Inflammatory macrophage treated with lipopolysaccharide for 4 hours (primary cell): ENCODE data around the gene EEFSEC.

Source experiments
- DNase-seq: peaks from one replicate; pipeline ENCODE4 v3.0.0-alpha.2; 2020

EEFSEC gene

DNA sequence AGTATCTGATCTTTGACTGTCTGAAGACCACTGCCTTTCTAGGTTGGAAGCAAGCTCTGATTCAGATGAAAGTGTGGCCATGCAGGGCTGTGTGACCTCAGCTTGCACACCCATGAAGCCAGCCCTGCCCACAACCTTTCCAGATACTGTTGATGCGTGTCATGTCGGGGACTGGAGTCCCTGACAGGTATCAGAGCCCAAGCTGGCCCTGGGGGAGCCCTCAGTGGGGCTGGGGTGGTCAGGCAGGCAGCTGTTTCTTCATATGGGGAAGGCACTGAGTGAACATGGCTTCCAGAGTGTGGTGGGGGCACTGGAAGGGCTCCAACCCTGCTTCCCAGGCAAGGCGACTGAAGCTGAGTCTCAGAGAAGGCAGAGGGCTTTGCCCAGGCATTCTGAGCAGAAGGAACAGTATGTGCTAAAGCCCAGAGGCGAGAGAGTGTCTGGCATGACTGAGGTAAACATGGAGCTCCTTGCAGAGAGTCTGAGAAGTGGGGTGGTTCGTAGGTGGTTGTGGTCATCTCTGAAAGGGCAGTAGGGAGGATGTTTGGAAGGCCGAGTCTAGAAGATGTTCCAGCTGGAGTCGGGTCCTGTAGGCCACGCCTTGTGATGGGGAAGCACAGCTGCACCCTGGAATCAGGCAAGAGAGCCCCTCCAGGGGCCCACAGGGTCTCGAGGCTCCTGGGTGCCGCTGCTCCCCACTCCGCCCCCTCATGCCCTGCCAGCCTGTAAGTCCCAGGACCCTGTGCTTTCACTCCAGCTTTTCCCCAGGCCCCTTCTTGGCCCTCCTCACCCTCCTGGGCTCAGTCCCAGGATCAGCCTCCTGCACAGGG lies 122.2 kb downstream of the EEFSEC start:
- DNase-seq, result no peak

DNA sequence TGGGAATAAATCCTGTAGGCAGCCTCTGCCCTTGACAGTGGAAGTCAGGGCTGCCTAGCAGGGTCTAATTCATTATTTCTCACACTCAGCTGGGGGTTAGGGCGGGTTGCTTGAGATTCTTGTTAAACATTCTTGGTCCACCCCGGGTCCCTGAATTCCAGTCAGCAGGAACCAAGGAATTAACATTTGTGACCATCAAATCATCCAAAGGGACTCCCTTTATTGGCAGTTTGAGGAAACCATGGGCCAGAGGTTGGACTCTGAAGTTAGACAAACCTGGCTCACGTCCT lies 122.8 kb downstream of the EEFSEC start:
- DNase-seq, result no peak

DNA sequence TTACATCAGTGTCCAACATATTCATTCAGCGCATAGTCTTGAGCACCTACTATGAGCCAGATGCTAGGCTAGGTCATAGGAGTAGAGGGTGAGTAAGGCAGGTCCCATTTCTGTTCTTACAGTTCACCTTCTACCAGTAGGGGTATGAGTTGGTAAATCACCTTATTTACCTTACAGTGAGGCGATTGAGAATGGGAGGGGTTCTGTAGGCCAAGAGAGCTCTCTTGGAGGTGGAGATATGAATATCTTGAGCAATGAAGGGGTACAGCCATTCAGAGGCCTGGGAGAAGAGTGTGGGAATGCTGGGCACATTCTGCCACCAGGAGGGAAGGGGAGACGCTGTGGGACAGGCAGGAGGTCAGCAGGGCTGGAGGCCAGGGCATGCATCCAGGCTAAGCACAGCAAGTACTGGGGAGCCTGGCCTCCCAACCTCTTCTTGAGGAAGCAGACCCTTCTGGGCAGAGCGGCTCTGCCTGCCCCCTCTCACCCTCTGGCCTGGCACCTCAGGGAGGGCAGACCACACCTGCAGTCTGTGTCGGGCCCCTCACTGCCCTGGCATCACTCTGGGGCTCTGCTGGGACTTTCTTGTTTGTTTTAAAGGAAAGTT lies 123.4 kb downstream of the EEFSEC start:
- DNase-seq, result no peak

DNA sequence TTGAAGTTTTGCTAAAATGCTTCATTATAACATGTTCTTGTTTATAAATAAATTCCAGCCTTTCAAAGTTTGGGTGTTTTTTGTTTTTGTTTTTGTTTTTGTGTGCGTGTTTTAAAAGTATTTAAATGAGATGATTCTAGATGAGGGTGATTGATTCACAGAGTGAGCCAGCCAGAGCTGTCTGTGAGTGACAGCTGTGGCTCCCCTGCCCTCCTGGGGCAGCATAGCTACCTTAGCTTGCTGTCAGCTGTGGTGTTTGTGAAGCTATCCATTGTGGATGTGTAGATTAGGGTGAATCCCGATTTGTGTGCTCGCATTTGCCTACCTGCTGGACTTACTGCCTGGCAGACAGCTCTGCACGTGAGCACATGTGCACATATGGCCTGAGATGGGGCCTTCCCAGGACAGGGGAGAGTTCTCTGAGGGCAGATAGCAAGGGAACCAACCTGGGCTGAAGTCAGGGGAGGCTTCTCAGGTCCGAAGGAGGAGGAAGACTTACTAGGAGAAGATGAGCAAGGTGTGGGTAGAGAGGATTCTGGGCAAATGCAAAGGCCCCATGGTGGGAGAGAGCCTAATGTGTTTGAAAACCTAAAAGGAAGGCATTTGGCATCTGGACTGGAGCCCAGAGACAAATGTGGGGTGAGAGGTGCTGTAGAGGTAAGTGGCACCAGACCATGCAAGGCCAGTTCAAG lies 124.2 kb downstream of the EEFSEC start:
- no peak for DNase-seq

DNA sequence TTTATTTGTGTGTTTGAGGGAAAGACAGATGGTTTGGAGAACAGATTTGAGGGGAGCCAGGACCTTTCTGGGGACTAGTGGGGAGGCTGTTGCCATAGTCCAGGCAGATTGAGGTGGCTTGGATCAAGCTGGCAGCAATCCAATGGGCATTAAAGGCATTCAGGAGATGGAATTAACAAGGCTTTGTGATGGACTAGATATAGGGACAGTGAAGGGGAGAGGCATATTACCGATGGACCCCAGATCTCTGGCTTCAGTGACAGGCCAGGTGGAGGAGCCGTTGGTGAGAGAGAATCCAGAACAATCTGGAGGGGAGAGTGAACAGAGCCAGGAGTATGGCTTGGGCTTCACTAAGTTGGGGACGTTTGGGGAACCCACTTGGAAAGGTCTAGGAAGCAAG lies 124.8 kb downstream of the EEFSEC start:
- DNase-seq, result no peak

DNA sequence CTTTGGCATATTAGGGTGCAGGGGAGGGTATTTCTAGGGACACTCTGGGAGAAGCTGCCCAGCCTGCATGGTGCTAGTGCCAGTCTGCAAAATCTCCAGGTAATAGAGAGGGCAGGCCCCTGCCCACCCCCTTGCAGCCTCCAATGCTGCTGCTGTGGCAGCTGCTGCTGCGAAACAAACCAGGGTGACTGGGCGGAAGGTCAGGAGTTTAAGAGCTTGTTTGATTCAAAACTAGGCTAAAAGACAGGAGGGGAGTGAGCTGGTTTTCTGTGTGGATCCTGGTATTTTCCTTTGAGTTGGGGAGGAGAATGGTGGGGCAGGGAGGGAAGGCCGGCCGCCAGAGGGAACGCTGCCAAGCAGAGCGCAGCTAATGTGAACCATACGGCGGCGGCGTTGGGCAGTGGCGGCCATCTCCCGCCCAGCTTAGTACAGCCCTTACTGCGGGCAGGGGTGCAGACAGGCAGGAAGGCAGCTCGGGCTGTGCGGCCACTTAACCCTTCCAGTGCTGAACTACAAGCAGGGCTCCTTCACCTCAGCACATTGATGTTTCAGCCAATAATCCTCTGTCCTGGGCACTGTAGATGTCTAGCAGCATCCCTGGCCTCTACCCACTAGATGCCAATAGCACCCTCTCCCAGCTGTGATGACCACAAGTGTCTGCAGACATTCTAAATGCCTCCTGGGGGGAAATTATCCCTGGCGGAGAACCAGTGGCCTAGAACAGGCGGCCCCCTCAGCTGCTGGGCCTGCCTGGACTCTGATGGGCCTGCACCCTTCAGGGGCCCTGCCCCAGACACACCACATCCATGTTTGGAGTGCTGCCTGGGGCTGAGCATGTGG lies 125.7 kb downstream of the EEFSEC start:
- DNase-seq, result no peak

DNA sequence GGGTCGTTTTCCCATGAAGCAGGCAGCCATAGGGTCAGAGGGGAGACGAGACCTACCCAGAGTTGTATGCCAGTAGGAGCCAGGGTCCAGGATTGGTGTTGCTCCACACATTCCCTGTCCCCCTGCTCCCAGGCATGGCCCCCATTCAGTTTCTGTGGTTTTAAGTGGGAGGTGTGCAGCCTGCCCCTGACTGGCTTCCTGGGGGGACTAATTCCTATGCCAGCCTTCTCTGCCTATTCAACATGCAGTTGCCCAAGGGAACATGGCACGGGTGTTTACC lies 126.3 kb downstream of the EEFSEC start:
- DNase-seq, result no peak

DNA sequence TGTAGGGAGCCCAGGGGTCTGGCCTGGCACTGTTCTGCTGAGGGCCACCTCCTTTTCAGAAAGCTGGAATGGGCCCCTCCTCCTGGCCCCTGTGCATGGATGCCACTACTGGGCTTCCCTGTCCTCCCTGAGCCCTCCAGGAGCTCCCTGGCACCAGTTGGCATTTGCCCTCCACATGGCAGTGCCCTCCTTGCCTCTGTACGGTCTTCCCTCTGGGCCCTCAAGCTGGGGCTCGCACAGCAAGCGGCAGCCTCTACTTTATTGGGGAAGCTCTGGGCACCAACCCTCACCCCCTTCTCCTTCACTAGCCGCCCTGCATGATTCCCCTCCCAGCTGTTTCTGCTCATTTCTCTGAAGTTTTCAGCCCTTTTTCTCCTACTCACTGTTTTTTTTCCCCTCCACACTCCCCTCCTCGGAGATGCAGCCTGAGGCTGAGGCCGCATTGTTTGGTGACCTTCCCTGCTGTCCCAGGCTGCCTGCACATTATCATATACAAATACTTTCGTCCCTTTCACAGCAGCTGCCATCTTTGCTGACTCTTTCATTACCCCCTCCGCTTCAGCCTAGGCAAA lies 127.3 kb downstream of the EEFSEC start:
- no peak for DNase-seq

DNA sequence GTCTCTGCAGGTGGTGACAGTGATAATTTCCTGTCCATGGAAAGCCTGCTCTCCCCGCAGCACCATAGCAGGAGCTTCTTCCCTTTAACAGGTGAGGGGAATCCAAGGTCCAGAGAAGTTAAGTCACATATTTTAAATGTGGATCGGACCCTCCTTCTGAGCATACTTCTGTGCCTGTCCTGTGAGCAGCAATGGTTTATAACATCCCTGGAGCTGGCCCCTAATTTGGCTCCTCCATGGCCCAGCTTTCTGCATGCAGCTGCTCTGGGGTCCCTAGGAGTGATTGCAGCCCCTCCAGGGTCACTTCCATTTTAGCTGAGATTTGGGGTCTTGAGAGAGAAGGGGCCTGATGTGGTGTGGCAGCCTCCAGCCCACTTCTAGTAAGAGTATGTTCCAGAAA lies 127.8 kb downstream of the EEFSEC start:
- no peak for DNase-seq

DNA sequence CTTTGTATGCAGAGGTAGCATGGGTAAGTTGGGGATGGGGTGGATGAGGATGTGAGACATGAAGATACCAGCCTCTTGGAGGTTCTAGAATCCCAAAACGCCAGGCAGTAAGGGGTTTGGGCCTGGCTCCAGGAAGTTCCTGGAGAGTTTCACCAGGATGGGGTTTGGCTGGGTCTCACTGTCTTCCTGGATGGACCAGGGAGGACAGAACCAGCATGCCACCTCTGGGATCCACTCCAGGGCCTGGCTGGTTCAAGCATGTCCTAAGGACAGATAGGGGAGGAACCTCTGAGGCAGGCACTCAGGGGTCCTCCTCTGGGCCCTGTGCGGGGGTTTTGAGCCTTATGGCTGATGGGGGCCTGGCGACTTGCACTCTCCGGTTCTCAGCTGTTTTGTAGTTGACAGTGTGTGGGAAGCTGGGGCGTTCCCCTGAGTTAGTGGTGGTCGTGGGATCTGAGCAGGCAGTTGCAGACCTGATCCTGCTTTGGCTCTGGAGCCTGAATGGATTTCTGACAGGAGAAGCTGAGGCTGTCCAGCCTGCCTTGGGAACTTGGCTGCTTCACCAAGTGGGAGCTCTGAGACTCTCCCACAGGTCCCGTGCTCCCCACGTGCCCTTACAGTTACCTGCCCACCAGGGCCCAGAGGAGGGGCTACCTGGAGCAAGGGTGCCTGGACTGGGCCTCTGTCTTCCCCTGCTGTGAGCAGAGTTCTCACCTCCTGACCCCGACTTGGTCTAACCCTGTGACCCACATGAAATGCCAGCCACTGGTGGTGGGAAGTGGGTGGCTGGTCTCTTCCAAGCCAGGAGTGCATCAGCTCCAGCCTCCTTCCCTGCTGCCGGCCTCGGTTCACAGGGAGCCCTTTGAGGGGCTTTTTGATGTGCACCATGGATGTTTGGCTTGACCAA lies 128.4 kb downstream of the EEFSEC start:
- DNase-seq, result no peak

DNA sequence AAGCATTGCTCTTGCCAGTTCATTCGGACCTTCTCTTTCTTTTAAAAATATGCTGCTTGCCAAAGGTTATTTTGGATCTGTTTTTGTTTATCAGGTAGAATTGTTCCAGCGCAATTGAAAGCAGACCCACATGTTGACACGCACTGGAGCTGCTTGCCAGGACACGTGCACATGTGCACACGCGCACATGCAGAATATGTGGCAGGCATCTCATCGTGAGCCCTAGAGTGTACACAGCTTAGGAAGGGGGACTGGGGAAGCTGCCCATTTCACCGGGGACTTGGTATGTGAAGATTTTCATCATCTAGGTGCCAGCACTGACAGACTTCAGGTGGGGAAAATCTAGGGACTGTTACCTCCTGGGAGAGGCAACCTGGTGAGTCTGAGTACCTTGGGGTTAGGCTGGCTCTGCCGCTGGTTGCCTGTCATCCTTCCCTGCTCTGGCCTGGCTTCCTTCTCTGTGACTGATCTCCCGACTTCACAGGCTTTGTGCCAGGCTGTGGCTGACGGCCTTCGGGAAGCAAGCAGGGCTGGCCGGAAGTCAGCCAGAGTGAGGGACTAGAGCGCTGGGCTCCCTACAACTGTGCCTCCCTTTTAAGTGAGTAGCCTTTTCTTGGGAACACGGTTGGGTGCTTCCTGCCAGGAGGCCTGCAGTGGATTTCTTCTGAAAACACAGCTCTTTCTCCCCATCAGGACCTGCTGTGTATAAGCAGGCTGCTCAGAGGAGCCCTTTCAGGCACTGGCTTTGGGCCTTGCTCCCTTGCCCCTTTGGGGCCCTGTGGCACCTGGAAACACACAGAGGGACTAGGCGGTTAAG lies 129.3 kb downstream of the EEFSEC start:
- no peak for DNase-seq

DNA sequence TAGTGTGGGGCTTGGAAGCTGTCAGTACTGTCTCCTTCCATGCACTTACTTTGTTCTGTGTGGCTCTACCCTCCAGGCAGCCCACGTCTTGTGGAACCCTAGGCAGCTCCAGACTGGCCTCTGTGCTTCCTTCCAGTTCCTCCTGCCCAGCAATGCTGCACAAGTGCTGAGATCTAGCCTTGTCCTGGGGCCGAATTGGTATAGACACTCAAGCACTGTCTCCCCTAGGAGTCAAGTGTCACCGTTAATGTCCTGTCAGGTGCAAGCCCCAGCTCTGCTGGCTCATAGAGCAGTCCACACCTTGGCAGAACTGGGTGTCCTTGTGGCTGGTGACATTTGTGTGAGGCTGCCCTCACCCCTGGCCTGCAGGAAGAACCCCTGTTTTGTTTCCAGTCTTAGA lies 130.1 kb downstream of the EEFSEC start:
- no peak for DNase-seq

DNA sequence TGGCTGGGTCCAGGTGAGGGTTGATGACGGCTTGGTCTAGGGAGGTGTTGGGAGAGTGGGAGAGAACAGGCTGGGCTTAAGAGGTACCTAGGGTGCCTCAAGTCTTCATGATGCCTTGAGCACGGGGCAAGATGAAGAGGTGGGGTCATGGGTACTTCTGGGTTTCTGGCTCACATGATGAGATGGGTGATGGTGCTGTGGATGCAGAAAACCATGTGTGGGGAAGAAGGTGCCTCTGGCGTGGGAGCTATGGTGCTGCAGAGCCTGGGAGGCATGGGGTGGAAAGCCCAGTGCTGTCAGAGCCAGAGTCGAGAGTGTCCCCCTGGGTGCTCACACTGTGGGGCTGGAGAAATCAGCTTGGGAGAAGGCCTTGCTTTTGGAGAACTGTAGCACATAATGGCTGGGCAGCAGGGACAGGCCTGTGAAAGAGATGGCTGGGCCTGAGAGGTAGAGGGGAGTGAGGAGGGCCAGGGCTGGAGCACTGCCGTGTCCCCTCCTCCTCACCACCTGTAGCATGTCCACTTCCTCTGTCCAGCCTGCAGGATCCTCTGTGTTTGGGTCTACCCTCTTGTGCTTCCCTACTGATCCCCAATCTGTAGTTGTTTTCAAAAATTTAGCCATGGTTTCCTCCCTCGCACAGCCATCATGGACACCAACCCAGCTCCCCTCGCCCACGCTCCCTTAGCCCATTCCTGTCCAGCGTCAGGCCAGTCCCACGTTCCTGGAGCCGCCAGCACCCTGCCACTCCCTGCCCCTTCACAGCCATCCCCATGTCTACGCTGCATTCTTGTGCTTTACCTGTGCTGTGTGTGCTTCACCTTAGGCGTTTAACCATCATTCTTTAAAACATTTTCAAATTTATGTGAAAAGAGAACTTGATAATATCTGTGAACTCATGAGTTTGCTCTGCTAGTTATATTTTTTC lies 132.0 kb downstream of the EEFSEC start:
- no peak for DNase-seq

DNA sequence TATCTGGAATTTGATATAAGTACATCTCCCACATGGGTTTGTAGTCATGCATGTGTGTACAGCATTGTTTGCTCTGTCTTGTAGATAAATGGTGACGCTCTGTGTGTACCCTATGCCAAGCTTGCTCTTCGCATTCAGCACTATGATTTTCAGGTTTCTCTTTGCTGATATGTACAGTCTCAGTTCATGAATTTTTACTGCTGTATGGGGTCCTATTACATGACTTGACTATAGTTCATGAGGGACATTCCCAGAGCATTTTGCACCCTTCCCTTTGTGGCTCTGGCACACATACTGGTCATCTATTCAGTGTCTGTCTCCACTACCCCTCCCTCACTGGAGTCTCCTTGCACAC lies 132.7 kb downstream of the EEFSEC start:
- DNase-seq, result no peak

DNA sequence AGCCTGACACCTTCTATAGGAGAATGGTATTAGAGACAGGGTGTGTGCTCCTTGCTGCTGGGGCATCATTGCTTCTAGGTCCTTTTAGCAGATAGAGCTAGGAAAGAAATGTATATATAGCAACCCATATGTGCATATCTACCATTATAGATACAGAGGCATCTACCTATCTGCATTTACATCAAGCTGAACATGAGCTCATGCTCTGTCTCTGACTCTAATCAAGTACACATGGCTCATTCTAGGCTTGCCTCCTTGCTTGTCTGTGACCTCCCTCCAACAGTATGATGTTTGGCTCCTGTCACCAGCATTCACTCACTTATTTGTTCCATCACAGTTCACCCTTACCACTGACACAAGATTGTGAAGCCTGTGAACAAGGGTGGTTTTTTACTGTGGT lies 133.4 kb downstream of the EEFSEC start:
- no peak for DNase-seq

DNA sequence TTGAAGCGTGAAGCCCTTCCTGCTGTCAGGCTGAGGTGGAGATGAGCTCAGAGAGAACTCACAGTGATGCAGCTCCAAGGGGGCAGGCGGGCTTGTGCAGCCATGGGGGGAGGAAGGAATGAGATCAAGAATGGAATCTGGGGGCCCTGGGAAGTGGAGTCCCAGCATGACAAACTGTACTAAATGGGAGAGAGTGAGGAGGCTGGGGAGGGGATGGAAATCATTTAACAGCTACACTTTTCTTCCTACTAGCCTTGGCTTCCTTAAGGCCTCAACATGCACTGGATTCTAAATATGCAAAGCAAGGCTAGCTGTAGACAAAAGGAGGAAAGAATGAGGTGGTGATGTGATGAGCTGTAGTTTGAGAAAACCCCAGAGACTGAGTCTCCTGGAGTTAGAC lies 133.9 kb downstream of the EEFSEC start:
- no peak for DNase-seq

DNA sequence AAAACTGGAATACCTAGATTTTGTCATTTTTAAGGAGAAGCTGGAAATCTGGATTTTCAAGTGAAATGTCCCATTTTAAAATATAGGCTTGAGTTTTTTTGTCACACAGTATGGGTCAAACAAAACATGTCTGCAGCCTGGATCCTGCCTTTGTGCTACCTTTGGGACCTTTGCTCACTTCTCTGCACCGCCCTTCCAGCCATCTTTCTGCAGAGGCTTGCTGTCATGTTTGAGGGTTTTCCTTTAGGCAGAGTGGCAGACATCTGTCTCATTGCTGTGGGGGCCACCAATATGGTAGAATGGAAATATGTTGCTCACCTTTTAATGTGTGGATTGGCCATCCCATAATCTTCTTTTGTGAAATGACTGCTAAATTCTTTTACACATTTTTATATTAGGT lies 136.3 kb downstream of the EEFSEC start:
- DNase-seq, result no peak

DNA sequence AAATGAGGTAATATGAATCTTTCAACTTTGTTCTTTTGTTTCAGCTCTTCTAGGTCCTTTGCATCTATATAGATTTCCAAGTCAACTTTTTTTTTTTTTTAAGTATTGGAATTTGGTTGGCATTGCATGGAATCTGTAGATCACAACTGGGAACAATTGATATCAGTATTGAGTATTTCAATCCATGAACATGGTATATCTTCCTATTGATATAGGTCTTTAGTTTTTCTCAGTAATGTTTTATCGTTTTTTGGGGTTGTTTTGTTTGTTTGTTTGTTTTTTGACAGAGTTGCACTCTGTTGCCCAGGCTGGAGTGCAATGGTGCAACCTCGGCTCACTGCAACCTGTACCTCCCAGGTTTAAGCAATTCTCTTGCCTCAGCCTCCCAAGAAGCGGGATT lies 137.2 kb downstream of the EEFSEC start:
- no peak for DNase-seq

DNA sequence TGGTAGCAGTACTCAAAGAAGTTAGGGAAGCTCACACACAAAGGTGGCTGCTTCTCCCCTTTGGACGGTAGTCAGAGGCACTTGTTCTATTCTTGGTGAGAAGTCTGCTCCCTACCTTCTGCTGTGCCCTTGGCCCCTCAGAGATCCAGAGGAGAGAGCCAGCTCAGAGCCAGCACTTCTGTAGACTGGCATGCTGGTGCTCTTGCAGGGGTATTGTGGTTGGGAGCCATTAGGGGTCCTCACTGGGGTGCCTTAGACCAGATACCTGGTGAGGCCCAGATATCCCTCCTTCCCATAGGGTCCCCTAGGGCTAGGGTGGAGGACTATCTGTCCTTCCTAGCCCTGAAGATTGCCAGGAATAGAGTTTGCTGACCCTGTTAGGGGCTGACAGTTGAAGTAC lies 140.6 kb downstream of the EEFSEC start:
- DNase-seq, result no peak

DNA sequence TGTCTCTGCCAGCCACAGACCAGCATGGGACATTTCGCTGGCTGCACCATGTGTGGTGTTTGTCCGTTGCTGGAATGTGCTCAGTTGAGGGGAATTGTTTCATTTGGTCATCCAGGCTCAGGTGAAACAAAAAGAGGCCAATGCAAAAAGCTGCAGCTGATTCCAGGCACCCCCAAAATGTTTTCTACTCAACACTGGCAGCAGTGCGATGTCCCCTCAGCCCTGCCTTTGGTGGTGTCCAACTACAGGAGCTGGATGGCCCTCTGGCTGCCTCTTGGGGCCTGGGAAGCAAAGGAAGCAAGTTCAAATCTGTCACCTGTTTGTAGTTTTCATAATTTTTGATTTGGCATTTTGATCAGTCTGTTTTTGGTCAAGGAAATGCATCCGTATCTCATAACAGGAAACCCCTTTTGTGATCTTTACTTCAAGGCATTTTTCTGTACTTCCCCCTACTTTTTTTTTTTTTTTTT lies 141.8 kb downstream of the EEFSEC start:
- DNase-seq, result no peak
